Activated naive CD4-positive, alpha-beta T cell treated with anti-CD3 and anti-CD28 coated beads, Interleukin-2, amount 10 ng/mL, durations not matched to agents 7 days and 5 days (primary cell): ENCODE data around the gene RAP1GAP.
A peak's percentile ranks its signal among the peaks of the same experiment; 100 is the strongest.

Experiments used
- CTCF ChIA-PET: fragments of 350-600 bp; sonication (Branson Sonifier 250); formaldehyde crosslinking; loops from one replicate; lab custom pipeline; 2021; ENCODE audit warnings: antibody characterized with exemption; lab: Charles Lee
- DNase-seq: peaks from one replicate; pipeline ENCODE4 v3.0.0-alpha.2; 2020
- H3K27ac Mint-ChIP-seq: one replicate; pipeline ENCODE4 v1.8.0; 2021; ENCODE audit warnings: mild to moderate bottlenecking, moderate library complexity, mixed read lengths
- H3K27me3 Mint-ChIP-seq: one replicate; pipeline ENCODE4 v1.8.0; 2021; ENCODE audit warnings: mild to moderate bottlenecking, mixed read lengths
- H3K36me3 Mint-ChIP-seq: one replicate; pipeline ENCODE4 v1.8.0; 2021; ENCODE audit warnings: mixed read lengths
- H3K4me1 Mint-ChIP-seq: one replicate; pipeline ENCODE4 v1.8.0; 2021; ENCODE audit warnings: mixed read lengths
- H3K4me3 Mint-ChIP-seq: one replicate; pipeline ENCODE4 v1.8.0; 2021; ENCODE audit warnings: mild to moderate bottlenecking, moderate library complexity, mixed read lengths
- H3K9me3 Mint-ChIP-seq: one replicate; pipeline ENCODE4 v1.8.0; 2021; ENCODE audit warnings: mixed read lengths

RAP1GAP gene

DNA sequence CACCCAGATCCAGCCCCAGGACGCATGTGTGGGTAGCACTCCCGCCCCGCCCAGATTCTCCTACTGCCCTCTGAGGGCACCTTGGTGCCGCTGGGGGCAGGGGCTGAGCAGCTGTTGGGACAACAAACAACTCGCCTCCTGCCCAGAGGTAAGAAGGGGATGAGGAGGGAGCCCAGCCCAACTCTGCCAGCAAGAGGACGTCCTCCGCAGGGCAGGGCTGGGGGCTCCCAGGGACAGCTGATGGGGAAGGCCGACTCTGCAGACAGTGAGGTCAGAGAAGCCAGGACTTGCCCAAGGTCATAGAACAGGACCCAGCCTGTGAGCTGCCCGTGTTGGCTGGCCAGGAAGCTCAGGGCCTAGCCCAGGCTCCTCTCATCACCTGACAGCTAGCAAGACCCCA is 18.8 kb downstream of the RAP1GAP start:
- CTCF ChIA-PET: interaction anchor here (0.6 kb wide), 1 partner anchor 13 kb away, joined by 3 read pairs; no protein-coding TSS in a partner anchor
- H3K27me3 Mint-ChIP-seq: peaks cover 77% of the 10 kb centered on the region

DNA sequence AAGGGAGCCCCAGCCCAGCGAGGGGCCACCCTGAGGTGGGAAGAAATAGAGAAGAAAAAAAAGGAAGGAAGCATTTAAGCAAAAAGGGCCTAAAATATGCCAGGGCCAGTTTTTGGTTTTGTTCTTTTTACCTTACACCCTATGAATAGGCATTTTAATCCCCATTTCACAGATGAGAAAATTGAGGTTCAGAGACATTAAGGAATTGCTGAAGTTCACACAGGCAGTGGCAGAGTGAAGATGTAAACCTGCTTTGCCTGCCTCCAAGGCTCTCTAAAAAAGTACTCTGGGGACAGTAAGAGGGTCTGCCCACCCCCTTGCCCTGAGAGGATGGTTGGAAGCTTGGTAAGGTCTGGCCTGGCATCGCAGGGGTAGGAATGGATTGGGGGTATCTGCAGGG is 19.8 kb downstream of the RAP1GAP start:
- Mint-ChIP-seq H3K27ac (no peak overlapping the region), H3K9me3 (no peaks in the 10 kb centered on the region), H3K36me3 (no peaks in the 10 kb centered on the region), H3K4me1 (peaks cover 20% of the 10 kb centered on the region), H3K27me3 (peaks cover 67% of the 10 kb centered on the region), H3K4me3 (no peak overlapping the region)
- DNase-seq: no peak
- CTCF ChIA-PET: no interaction called here

More for the DNA sequence above, 18.8 kb downstream of the RAP1GAP start:
- H3K27ac Mint-ChIP-seq: no peak overlapping the region
- peak overlapping the region; percentile 74 for H3K4me3 Mint-ChIP-seq
- no peak for DNase-seq
- H3K4me1 Mint-ChIP-seq: peaks cover 20% of the 10 kb centered on the region
- H3K9me3 Mint-ChIP-seq: no peaks in the 10 kb centered on the region
- no peaks in the 10 kb centered on the region for H3K36me3 Mint-ChIP-seq

DNA sequence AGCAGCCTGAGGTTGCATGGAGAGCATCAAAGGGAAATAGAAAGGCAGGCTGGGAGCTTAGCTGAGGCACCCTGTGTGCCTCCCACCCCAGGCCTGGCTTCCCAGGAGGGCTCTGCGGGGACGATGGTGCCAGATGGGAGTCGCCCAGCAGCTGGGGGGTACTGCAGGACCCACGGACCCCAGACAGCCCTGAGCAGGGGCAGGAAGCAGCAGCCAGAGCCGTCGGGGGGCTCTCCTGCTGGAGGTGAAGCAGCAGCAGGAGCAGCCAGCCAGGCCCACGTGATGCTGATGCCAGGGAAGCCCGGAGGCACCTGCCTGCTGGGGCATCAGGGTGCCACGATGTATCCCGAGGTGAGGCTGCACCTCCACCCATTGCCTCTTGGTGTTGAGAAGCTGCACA is 20.4 kb downstream of the RAP1GAP start:
- Mint-ChIP-seq H3K9me3 (no peaks in the 10 kb centered on the region), H3K36me3 (no peaks in the 10 kb centered on the region), H3K4me1 (peaks cover 20% of the 10 kb centered on the region), H3K4me3 (no peak overlapping the region), H3K27ac (no peak overlapping the region), H3K27me3 (peaks cover 65% of the 10 kb centered on the region)
- CTCF ChIA-PET: no interaction called here
- DNase-seq: no peak

DNA sequence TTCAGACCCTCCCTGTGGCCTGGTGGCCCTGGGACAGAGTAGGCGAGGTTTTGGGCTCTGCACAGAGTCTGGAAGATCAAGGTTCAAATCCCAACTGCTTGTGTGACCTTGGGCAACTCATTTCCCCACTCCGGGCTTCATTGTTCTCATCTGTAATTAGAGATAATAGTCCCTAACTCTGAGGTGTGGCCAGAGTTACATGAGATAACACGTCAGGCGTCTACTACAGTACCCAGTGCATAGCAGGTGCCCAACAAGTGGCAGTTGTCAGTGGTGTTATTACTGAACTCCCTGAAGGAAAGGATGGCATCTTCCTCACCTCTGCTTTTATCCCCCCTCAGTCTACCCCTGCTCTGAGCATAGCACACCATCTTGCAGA is 20.8 kb downstream of the RAP1GAP start:
- Mint-ChIP-seq H3K36me3 (no peaks in the 10 kb centered on the region), H3K4me3 (no peak overlapping the region), H3K27ac (no peak overlapping the region), H3K27me3 (peaks cover 61% of the 10 kb centered on the region), H3K9me3 (no peaks in the 10 kb centered on the region), H3K4me1 (peaks cover 20% of the 10 kb centered on the region)
- CTCF ChIA-PET: interaction anchor here (1.4 kb wide), 1 partner anchor 15 kb away, joined by 4 read pairs; no protein-coding TSS in a partner anchor
- no peak for DNase-seq

DNA sequence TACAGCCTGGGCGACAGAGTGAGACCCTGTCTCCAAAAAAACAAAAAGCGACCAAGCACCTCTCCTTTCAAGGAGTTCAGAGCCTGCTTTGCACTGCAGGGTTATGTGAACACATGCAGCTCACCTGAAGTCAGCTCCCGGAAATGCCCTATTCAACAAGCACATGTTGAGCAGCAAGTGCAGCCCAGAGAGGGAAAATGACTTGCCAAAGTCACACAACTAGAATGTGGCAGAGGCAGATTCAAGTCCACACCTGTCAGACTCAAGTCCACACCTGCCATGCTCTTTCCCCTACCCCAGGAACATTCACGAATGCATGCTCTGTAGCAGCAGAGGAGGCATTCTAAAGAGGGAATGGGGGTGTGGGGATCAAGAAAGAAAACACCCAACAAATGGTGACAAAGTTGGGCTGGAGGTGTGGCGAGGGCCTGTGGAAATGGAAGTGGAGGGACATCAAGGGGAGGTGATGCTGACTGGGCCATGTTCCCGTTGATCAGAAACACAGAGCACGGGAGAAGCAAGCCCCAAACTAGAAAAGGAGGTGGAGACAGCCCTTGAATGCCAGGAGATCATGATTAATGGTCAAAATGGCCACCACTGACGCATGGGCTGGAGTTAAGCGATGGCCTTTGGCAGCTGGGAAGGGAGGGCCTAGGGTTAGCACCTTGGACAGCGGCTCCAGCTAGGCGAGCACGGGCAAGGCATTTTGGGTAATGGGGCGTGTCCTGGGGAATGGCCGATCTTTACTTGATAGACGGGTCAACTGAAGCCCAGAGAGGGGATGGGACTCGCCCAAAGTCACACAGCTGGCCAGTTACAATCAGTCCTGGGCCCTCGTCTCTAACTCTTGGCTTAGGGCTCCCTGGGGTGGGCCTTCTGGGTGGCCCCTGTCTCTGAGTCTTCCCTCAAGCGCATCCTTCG is 21.5 kb downstream of the RAP1GAP start:
- Mint-ChIP-seq H3K36me3 (no peaks in the 10 kb centered on the region), H3K9me3 (no peaks in the 10 kb centered on the region), H3K27ac (no peak overlapping the region), H3K4me3 (no peak overlapping the region), H3K27me3 (peaks cover 54% of the 10 kb centered on the region), H3K4me1 (peaks cover 16% of the 10 kb centered on the region)
- peak; percentile 74 for DNase-seq
- CTCF ChIA-PET: interaction anchor here (1.1 to 1.4 kb wide), 2 partner anchors 10 to 15 kb away, joined by 3 to 4 read pairs; no protein-coding TSS in a partner anchor

DNA sequence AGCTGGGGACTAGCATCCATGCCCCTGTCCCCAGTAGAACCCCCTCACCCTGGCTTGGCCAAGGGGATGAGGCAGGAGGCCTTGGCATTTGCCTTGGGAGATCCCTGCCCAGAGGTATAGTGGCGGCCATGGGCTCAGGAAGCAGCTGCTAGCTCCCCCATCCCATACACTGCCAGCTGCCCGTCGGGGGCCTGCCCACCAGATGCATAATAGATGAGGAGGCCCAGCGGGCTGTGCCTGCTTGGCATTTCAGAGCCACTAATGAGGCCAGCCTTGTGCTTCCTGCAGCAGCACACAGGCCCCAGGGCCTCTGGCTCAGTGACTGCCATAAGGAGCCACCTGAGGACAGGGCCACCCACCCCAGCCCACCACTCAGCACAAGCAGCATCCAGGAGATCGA is 23.6 kb downstream of the RAP1GAP start:
- Mint-ChIP-seq H3K27ac (no peak overlapping the region), H3K27me3 (peaks cover 35% of the 10 kb centered on the region), H3K4me1 (peaks cover 2% of the 10 kb centered on the region), H3K9me3 (no peaks in the 10 kb centered on the region), H3K36me3 (no peaks in the 10 kb centered on the region), H3K4me3 (no peak overlapping the region)
- DNase-seq: no peak
- CTCF ChIA-PET: no interaction called here

DNA sequence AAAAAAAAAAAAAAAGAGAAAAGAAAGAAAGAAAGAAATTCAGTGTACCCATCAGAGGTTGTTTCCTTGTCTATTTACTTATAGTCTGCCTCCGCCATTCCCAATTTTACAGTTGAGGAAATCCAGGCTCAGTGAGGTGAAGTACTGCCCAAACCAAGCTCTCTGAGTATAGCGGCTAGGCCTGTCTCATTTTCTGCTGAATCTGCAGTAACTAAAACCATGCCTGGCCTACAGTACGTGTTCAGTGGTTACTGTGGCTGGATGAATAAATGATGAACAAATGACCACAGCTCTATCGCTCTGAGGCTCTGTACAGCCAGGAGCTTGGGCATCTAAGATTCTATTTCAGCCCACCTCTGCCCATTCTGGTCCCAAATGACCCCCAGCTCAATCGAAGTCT is 24.3 kb downstream of the RAP1GAP start:
- H3K27me3 Mint-ChIP-seq: peaks cover 29% of the 10 kb centered on the region
- DNase-seq: no peak
- CTCF ChIA-PET: no interaction called here

DNA sequence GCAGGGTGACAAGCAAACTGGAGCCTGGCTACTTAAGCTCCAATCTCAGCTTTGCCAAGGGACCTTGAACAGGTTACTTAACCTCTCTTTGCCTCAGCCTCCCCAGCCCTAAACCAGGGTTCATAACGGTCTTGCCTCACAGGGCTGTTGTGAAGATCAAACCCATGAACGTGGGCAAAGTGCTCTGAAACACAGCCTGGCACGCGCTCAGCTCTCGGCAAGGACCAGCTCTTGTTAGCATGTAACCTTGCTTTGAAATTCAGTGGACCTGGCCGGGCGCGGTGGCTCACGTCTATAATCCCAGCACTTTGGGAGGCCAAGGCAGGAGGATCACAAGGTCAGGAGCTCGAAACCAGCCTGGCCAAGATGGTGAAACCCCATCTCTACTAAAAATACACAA is 24.8 kb downstream of the RAP1GAP start:
- H3K4me3 Mint-ChIP-seq: no peak overlapping the region
- CTCF ChIA-PET: no interaction called here
- H3K4me1 Mint-ChIP-seq: peaks cover 2% of the 10 kb centered on the region
- no peaks in the 10 kb centered on the region for H3K36me3 Mint-ChIP-seq
- no peak for DNase-seq
- H3K9me3 Mint-ChIP-seq: no peaks in the 10 kb centered on the region
- peaks cover 27% of the 10 kb centered on the region for H3K27me3 Mint-ChIP-seq
- H3K27ac Mint-ChIP-seq: no peak overlapping the region

More for the DNA sequence above, 24.3 kb downstream of the RAP1GAP start:
- H3K9me3 Mint-ChIP-seq: no peaks in the 10 kb centered on the region
- H3K4me3 Mint-ChIP-seq: no peak overlapping the region
- H3K36me3 Mint-ChIP-seq: no peaks in the 10 kb centered on the region
- H3K4me1 Mint-ChIP-seq: peaks cover 2% of the 10 kb centered on the region
- H3K27ac Mint-ChIP-seq: no peak overlapping the region

DNA sequence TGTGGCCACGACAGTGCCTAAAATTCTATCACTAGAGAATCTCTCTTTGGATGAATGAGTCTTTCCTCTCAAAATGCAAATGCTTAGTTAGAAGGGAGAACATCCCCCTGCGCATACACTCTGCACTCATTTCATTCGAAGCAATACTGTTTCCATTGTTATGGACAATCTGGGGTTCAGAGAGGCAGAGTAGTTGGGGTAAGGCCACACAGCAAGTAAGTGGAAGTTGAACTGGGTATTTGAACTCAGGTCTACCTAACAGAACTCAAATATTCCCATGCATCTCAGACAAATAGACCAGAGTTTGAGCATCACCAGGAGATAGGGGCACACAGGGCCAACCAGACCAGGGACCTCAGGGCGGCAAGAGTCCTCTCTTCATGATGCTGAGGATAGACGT is 25.5 kb downstream of the RAP1GAP start:
- CTCF ChIA-PET: no interaction called here
- peaks cover 2% of the 10 kb centered on the region for H3K4me1 Mint-ChIP-seq
- no peak overlapping the region for H3K4me3 Mint-ChIP-seq
- H3K36me3 Mint-ChIP-seq: no peaks in the 10 kb centered on the region
- no peak for DNase-seq
- H3K27ac Mint-ChIP-seq: no peak overlapping the region
- H3K27me3 Mint-ChIP-seq: peaks cover 27% of the 10 kb centered on the region
- H3K9me3 Mint-ChIP-seq: no peaks in the 10 kb centered on the region

DNA sequence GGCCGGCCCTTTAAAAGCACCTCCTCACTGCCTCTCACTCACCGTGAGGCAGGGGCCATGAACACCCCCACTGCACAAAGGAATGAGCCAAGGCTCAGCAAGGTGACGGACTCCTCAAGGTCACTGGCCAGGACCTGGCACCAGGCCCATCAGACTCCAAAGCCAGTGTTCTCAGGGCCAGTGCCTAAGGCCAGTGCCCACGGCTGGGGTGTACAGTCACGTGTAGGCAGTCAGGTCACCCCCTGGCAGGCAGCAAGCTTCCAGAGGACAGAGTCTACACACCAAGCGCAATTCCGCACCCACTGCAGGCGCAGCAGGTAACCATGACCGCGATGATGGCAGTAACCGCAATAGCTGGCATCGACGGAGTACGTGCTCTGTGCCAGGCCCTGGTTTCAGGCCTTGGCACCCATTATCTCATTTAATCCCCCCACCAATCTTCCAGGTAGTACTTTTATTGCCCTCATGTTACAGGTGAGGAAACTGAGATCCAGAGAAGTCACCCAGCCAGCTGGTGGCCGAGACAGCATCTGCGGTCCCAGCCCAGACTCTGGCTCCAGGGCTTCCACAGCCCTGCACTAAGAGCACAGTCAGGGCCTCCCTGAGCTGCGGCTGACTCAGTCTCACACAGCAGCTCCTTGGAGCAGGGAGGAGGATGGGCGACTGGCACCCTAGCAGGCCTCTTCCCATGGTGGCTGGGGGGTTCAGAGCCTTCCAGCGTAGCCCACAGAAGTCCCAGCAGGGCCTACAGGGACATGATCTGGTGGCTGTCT is 27.0 kb downstream of the RAP1GAP start:
- CTCF ChIA-PET: no interaction called here
- H3K4me1 Mint-ChIP-seq: no peaks in the 10 kb centered on the region
- no peak overlapping the region for H3K4me3 Mint-ChIP-seq
- H3K9me3 Mint-ChIP-seq: no peaks in the 10 kb centered on the region
- DNase-seq: no peak
- peaks cover 16% of the 10 kb centered on the region for H3K27me3 Mint-ChIP-seq
- no peak overlapping the region for H3K27ac Mint-ChIP-seq
- H3K36me3 Mint-ChIP-seq: no peaks in the 10 kb centered on the region

DNA sequence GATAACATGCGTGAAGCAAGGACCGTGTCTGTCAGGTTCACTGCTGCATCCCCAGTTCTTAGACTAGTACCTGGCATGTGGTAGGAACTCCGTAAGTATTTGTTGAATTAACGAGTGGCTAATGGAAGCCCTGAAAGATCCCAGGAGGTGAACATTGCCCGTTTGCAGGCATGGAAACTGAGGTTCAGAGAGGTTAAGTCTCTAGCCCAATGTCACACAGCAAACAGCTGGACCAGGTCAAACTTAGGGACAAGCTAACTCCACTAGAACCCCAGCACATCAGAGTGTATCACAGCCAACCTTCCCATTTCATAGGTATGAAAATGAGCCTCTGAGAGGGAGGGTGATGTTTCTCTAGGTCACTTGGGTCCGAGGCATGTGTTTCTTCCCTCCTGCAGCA is 27.6 kb downstream of the RAP1GAP start:
- no peak overlapping the region for H3K4me3 Mint-ChIP-seq

DNA sequence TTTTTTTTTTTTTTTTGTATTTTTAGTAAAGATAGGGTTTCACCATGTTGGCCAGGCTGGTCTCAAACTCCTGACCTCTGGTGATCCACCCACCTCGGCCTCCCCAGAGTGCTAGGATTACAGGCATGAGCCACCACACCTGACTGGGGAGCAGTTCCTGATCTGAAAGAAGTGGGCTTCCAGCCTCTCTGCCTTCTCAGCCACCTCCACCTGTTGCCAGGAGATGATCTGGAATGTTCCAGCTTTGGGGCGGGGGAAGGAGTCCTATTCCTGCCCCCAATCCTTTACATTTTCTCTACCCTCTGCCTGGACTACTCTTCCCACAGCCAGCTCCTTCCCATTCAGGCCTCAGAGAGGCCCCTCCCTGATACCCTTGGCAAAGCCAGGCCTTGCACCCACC is 28.1 kb downstream of the RAP1GAP start:
- H3K4me1 Mint-ChIP-seq: no peaks in the 10 kb centered on the region
- no peaks in the 10 kb centered on the region for H3K36me3 Mint-ChIP-seq
- CTCF ChIA-PET: no interaction called here
- H3K27ac Mint-ChIP-seq: no peak overlapping the region
- H3K27me3 Mint-ChIP-seq: peaks cover 20% of the 10 kb centered on the region
- no peak overlapping the region for H3K4me3 Mint-ChIP-seq
- no peaks in the 10 kb centered on the region for H3K9me3 Mint-ChIP-seq
- no peak for DNase-seq

More for the DNA sequence above, 27.6 kb downstream of the RAP1GAP start:
- H3K9me3 Mint-ChIP-seq: no peaks in the 10 kb centered on the region
- no peaks in the 10 kb centered on the region for H3K36me3 Mint-ChIP-seq
- H3K27ac Mint-ChIP-seq: no peak overlapping the region
- no peaks in the 10 kb centered on the region for H3K4me1 Mint-ChIP-seq
- peaks cover 16% of the 10 kb centered on the region for H3K27me3 Mint-ChIP-seq
- CTCF ChIA-PET: no interaction called here
- DNase-seq: no peak

DNA sequence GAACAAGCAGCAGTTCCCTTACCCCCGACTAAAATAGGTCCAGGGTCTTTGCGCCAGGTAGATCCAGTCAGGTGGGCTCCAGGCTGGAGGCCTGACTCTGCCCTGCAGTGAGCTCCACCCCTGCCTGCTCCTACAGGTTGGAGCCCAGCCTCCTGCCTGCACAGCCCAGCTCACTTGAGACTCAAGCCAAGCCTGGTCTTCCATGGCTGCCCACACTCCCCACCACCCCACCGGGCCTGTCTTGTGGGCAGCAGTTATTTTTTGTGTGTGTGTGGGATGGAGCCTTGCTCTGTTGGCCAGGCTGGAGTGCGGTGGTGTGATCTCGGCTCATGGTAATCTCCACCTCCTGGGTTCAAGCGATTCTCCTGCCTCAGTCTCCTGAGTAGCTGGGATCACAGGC is 28.5 kb downstream of the RAP1GAP start:
- no peaks in the 10 kb centered on the region for H3K9me3 Mint-ChIP-seq
- CTCF ChIA-PET: interaction anchor here (0.7 kb wide), 1 partner anchor 18 kb away, joined by 3 read pairs; no protein-coding TSS in a partner anchor
- no peaks in the 10 kb centered on the region for H3K36me3 Mint-ChIP-seq
- no peaks in the 10 kb centered on the region for H3K4me1 Mint-ChIP-seq
- DNase-seq: no peak
- H3K27me3 Mint-ChIP-seq: peaks cover 20% of the 10 kb centered on the region
- H3K27ac Mint-ChIP-seq: no peak overlapping the region
- H3K4me3 Mint-ChIP-seq: no peak overlapping the region

DNA sequence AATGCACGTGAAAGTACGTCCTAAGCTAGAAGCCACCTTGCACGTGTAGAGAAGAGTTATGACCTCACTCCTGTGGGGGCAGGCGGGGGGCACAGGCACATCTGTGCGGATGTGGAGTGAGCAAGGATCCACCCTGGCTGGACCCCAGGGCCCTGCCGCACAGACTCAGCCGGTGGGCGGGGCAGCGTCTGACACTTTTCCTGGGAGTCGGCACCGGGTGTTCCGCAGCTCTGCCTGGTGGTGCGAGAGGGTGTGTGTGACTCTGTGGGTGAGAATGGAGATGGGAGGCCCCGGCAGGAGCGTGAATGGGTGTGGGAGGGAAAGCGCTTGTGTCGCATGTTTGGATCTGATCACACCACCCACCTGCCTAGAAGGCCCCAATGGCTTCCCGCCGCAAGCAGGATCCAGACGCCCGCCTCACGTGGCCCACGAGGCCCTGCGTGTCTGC is 29.5 kb downstream of the RAP1GAP start:
- Mint-ChIP-seq H3K4me3 (no peak overlapping the region), H3K36me3 (no peaks in the 10 kb centered on the region), H3K4me1 (no peaks in the 10 kb centered on the region), H3K27ac (no peak overlapping the region), H3K27me3 (peaks cover 28% of the 10 kb centered on the region), H3K9me3 (no peaks in the 10 kb centered on the region)
- CTCF ChIA-PET: no interaction called here
- no peak for DNase-seq
